Activated T-helper 1 cell treated with anti-CD3 and anti-CD28 coated beads, Interleukin-12 subunit alpha, Interleukin-12 subunit beta, Interleukin-2, Interleukin-4 antibody, amounts not matched to agents 30 ng/mL and 10 ng/mL and 1 ng/mL, durations not matched to agents 14 hours and 24 hours and 36 hours (primary cell): ENCODE data around the gene SPON1. TPM values are rescaled to one million over a fixed set of nuclear protein-coding genes. Genes with fewer than 3 reads are reported as not detected.
"Not testable (repeated sequence)": the region's sequence is repeated elsewhere in the genome, so short reads cannot be mapped to it uniquely, and the experiment has no call there.

Experiments used
- DNase-seq: peaks from one replicate; pipeline ENCODE4 v3.0.0; 2021; ENCODE audit warnings: low spot score
- H3K27ac Mint-ChIP-seq: one replicate; pipeline ENCODE4 v1.8.0; 2021; ENCODE audit warnings: mild to moderate bottlenecking, mixed read lengths
- H3K27me3 Mint-ChIP-seq: one replicate; pipeline ENCODE4 v1.8.0; 2022; ENCODE audit warnings: mild to moderate bottlenecking, moderate library complexity, mixed read lengths; ENCODE audit not compliant: insufficient read depth
- H3K36me3 Mint-ChIP-seq: one replicate; pipeline ENCODE4 v1.8.0; 2021; ENCODE audit warnings: low read depth, mixed read lengths
- H3K4me1 Mint-ChIP-seq: one replicate; pipeline ENCODE4 v1.8.0; 2021; ENCODE audit warnings: low read depth, mixed read lengths
- H3K4me3 Mint-ChIP-seq: one replicate; pipeline ENCODE4 v1.8.0; 2021; ENCODE audit warnings: mild to moderate bottlenecking, moderate library complexity, mixed read lengths
- H3K9me3 Mint-ChIP-seq: one replicate; pipeline ENCODE4 v1.8.0; 2021; ENCODE audit warnings: mixed read lengths
- intact Hi-C: fragments of 100-400 bp; cut with micrococcal nuclease; formaldehyde crosslinking; loops from one replicate; pipeline ENCODE4 v1.15.1; 2024
- total RNA-seq: library from RNA; stranded (reverse); gene quantifications from 2 replicates; pipeline ENCODE4 v1.2.3, GENCODE V29; 2022

Gene SPON1
- total RNA-seq: 0.20 and 0.29 TPM in 2 replicates

DNA sequence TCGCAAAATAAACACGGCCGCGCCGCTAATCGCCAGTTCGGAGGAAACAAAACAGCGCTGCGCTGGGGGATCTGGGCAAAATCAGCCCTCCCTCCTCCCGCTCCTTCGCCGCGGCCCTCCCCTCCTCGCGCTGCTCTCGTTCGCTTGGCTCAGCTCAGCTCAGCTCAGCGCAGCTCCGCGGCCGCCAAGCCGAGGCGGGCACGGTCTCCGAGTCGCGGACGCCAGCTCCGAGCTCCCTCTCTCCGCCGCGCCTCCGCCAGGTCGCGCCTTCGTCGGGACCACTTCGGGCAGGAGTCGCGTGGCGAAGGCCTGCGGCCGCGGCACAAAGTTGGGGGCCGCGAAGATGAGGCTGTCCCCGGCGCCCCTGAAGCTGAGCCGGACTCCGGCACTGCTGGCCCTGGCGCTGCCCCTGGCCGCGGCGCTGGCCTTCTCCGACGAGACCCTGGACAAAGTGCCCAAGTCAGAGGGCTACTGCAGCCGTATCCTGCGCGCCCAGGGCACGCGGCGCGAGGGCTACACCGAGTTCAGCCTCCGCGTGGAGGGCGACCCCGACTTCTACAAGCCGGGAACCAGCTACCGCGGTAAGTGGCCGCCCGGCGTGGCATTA is at the start of gene SPON1:
Gene SPON1, plus strand, starts transcription at position 162 of the 607 bp plus-strand sequence. Its CDS starts 182 bp downstream, at position 344.
- intact Hi-C loops: no loop called here
- H3K4me1 Mint-ChIP-seq: peaks cover 5% of the 10 kb centered on the region
- no peak within 1 kb of the TSS for H3K27ac Mint-ChIP-seq
- no peaks in the 10 kb centered on the region for H3K9me3 Mint-ChIP-seq
- peak; percentile 13 for DNase-seq
- peaks cover 2% of the 10 kb centered on the region for H3K36me3 Mint-ChIP-seq
- H3K27me3 Mint-ChIP-seq: peaks cover 74% of the 10 kb centered on the region
- H3K4me3 Mint-ChIP-seq: peak within 1 kb of the TSS; percentile 30

DNA sequence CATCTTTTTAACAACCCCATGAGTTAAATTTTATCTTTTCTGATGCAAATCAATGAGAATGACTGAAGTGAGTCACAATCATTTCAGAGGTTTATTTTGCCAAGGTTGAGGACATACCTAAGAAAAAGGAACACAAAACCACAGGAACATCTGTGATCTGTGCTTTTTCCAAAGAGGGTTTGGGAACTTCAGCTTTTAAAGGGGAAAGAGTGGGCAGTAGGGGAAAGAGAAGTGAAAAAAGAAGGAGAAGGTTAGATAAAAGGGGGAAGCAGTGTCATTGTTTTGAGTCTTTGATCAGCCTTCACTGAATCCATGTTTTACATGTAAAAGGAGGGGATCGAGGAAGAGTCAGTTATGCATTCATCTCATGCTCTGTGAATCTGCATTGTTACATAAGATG is 45.3 kb upstream of the SPON1 start:
- no peak overlapping the region for H3K4me3 Mint-ChIP-seq
- intact Hi-C loops: no loop called here
- H3K4me1 Mint-ChIP-seq: no peaks in the 10 kb centered on the region
- H3K9me3 Mint-ChIP-seq: peaks cover 6% of the 10 kb centered on the region
- DNase-seq: no peak
- H3K27ac Mint-ChIP-seq: no peak overlapping the region
- H3K36me3 Mint-ChIP-seq: peaks cover 8% of the 10 kb centered on the region
- peaks cover 10% of the 10 kb centered on the region for H3K27me3 Mint-ChIP-seq

DNA sequence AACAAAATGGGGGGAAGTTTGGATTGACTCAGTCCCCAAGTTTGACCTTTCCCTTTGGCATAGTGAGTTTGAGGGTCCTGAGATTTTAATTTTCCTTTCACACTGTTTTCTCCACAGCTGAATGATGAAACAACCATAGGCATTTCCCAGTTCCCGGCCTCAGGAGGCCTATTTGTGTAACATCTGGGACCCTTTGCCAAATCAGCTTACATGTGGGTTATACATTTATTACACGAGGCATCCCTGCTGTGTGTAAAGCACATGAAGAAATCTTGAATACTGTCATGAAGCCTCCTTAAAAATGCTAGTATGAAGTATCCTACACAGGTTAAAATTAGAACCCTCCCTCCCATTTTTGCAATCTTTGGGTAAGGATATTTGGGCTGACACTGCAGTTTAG is 44.6 kb upstream of the SPON1 start:
- DNase-seq: no peak
- H3K4me3 Mint-ChIP-seq: no peak overlapping the region
- H3K27ac Mint-ChIP-seq: no peak overlapping the region
- H3K9me3 Mint-ChIP-seq: peaks cover 6% of the 10 kb centered on the region
- peaks cover 10% of the 10 kb centered on the region for H3K27me3 Mint-ChIP-seq
- H3K36me3 Mint-ChIP-seq: peaks cover 10% of the 10 kb centered on the region
- peaks cover 6% of the 10 kb centered on the region for H3K4me1 Mint-ChIP-seq
- intact Hi-C loops: no loop called here

DNA sequence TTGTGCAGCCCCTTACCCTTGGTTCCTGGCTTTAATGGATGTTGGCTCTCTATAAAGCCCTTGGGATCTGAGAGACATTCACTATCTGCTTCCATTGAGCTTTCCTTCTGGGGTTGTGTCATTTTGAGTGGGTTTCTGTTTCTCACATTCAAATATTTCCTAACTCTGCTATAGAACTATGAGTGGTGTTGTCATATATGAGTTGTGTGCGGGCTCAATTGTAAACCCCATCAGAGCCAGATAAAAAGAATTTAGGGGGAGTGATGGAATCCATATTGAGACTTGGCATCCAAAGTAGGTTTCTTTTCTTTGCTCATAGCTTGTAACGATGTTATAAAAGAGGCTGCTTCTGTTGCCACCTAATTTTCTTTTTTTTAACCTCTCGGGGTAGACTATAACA is 41.8 kb upstream of the SPON1 start:
- DNase-seq: no peak
- Mint-ChIP-seq H3K27me3 (peaks cover 2% of the 10 kb centered on the region), H3K9me3 (peaks cover 6% of the 10 kb centered on the region), H3K4me3 (no peak overlapping the region), H3K36me3 (peaks cover 11% of the 10 kb centered on the region), H3K4me1 (peaks cover 34% of the 10 kb centered on the region), H3K27ac (no peak overlapping the region)
- intact Hi-C loops: loop anchor here (5.0 kb wide), 1 partner anchor 48 kb away; no protein-coding TSS in a partner anchor

DNA sequence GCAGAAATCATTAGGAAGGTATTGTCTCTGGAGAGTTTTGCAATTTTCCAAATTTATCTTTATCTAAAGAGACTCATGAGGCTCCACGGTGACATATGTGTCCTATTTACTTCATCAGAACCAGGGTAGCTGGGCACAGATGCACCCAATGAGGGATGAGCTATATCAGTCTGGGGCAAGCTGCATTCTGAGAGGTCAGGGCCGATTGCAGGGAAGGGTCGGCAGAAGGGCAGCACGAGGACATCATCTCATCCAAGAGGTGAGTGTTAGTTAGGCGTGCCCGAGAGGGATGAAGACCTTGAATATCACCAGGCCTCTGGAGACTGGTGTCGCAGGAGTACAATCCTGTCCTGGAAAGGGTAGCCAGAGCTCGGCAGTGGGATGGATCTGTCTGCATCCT is 41.0 kb upstream of the SPON1 start:
- H3K4me1 Mint-ChIP-seq: peaks cover 36% of the 10 kb centered on the region
- H3K27me3 Mint-ChIP-seq: no peaks in the 10 kb centered on the region
- intact Hi-C loops: loop anchor here (5.0 kb wide), 1 partner anchor 49 kb away; no protein-coding TSS in a partner anchor
- DNase-seq: no peak
- H3K36me3 Mint-ChIP-seq: peaks cover 8% of the 10 kb centered on the region
- peaks cover 1% of the 10 kb centered on the region for H3K9me3 Mint-ChIP-seq
- no peak overlapping the region for H3K4me3 Mint-ChIP-seq
- no peak overlapping the region for H3K27ac Mint-ChIP-seq

DNA sequence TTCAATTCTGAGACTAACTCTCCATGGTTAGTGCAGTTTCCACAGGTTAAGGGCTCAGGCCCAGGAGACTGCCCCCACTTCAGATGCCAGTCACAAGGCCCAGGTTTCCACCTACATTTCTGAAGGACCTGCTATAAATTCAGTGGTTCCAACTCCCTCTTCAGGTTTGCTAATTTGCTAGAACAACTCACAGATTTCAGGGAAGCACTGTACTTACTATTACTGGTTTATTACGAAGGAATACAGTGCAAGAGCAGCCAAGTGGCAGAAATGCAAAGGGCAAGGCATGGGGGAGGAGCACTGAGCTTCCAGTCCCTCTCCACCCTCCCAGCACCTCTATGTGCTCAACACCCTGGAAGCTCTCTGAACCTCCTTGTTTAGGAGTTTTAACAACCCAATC is 39.3 kb upstream of the SPON1 start:
- no peaks in the 10 kb centered on the region for H3K9me3 Mint-ChIP-seq
- no peak for DNase-seq
- peak overlapping the region; percentile 16 for H3K4me3 Mint-ChIP-seq
- peaks cover 2% of the 10 kb centered on the region for H3K27me3 Mint-ChIP-seq
- H3K36me3 Mint-ChIP-seq: peaks cover 7% of the 10 kb centered on the region
- H3K4me1 Mint-ChIP-seq: peaks cover 36% of the 10 kb centered on the region
- intact Hi-C loops: loop anchor here (5.0 kb wide), 1 partner anchor 51 kb away; no protein-coding TSS in a partner anchor
- peak overlapping the region; percentile 92 for H3K27ac Mint-ChIP-seq

DNA sequence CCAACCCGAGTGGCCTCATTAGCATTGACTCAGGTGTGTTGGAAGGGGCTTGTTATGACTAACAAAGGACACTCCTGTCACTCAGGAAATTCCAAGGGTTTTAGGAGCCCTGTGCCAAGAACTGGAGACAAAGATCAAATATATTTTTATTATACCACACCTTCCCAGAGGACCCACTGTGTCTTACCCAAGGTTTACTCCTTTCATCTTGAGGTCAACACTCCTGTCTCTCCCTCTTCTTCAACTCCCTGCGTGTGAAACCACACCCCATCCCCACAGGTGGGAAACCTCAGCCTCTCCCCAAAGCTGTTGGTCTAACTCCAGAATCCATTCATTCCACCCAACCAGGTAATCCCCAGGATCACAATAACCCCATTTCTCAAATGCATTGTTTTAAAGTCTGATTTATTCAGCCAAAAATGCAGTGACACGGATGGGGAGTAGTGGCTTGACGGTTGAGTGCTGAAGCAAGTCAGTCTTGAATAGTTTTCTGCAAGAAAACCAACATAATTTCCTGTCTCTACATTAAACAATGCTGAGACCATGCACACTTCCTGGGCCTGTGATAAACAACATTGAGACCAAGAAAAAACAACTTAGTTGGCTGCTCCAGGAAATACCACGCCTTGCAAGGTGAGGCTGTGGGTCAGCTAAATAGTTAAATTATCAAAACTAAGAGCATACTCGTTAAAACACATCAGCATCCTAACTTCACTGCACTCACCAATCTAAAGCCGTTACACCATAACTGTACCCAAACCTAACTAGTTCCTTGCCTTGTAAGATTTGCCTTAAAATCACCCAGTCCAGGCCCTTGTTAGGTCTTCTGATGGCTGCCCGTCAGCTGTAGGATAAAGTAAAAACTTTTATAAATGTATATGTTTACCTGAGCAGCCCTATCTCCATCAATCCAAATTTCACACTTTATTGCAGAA is 38.5 kb upstream of the SPON1 start:
- Mint-ChIP-seq H3K4me3 (peak overlapping the region; percentile 67), H3K27ac (peak overlapping the region; percentile 92), H3K9me3 (no peaks in the 10 kb centered on the region), H3K27me3 (peaks cover 2% of the 10 kb centered on the region), H3K4me1 (peaks cover 41% of the 10 kb centered on the region), H3K36me3 (peaks cover 7% of the 10 kb centered on the region)
- intact Hi-C loops: loop anchor here (5.0 kb wide), 1 partner anchor 52 kb away; no protein-coding TSS in a partner anchor
- DNase-seq: peak; percentile 13

DNA sequence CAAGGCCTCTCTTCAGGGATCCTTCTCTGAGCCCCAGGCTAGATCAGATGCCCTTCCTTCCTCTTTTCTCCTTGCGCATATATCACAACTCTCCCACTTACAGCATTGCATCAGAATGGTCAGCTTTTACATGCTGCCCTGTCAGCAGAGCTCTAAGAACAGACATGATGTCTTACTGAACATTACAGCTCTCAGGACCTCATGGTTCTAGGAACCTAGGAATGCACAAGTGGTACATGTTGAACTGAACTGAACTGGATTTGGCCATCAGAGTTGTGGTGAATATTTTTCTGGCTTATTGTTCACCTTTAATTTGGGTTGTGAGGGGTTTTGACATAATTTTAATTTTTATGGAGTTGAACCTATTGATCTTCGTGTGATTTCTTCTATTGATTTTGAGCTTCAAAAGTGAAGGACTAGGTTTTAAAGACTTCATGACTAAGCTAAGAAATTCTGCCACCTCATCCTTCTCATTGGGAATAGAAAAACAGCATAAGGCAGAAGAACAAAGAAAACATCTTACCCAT is 37.7 kb upstream of the SPON1 start:
- H3K9me3 Mint-ChIP-seq: no peaks in the 10 kb centered on the region
- intact Hi-C loops: loop anchor here (5.0 kb wide), 1 partner anchor 53 kb away; no protein-coding TSS in a partner anchor
- peak overlapping the region; percentile 6 for H3K4me3 Mint-ChIP-seq
- peak overlapping the region; percentile 68 for H3K27ac Mint-ChIP-seq
- H3K27me3 Mint-ChIP-seq: peaks cover 2% of the 10 kb centered on the region
- no peak for DNase-seq
- H3K36me3 Mint-ChIP-seq: peaks cover 7% of the 10 kb centered on the region
- H3K4me1 Mint-ChIP-seq: peaks cover 46% of the 10 kb centered on the region

DNA sequence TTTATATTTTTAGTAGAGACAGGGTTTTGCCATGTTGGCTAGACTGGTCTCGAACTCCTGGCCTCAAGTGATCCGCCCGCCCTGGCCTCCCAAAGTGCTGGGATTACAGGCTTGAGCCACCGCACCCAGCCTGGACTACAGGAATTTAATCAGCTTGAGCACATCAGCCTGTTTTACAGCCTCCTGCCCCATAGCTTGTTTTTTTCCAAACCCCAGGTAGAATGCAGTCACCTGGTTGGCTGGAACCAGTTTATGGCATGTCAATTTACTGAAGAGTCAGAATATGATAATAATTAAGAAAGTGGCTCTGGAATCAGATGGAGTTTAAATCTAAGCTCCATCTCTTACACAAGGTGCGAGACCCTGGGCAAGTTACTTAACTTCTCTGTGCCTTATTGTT is 36.2 kb upstream of the SPON1 start:
- DNase-seq, H3K9me3 Mint-ChIP-seq, H3K36me3 Mint-ChIP-seq, H3K4me3 Mint-ChIP-seq, H3K27me3 Mint-ChIP-seq, H3K27ac Mint-ChIP-seq, intact Hi-C loops: not testable (repeated sequence)
- peaks cover 46% of the 10 kb centered on the region for H3K4me1 Mint-ChIP-seq

DNA sequence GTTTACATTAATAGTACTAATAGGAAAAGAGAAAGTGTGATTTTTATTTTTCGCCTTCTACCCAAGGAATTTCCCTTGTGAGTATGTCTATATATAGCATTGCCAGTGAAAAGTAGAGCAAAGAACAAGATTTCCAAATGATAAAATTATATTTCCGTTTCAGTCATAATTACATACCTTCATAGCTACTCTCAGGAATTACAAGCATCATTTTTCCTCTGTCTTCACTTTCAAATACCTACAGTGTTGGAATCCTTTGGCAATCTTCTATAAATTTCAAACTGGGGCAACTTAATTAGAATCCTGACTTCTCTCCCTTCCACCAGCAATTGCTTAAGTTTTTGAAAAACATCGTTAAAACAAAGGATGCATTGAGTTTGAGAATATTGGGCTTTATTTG is 35.5 kb upstream of the SPON1 start:
- intact Hi-C loops: no loop called here
- H3K27ac Mint-ChIP-seq: no peak overlapping the region
- no peaks in the 10 kb centered on the region for H3K9me3 Mint-ChIP-seq
- H3K4me3 Mint-ChIP-seq: no peak overlapping the region
- peaks cover 46% of the 10 kb centered on the region for H3K4me1 Mint-ChIP-seq
- peaks cover 5% of the 10 kb centered on the region for H3K36me3 Mint-ChIP-seq
- peaks cover 2% of the 10 kb centered on the region for H3K27me3 Mint-ChIP-seq
- DNase-seq: no peak

DNA sequence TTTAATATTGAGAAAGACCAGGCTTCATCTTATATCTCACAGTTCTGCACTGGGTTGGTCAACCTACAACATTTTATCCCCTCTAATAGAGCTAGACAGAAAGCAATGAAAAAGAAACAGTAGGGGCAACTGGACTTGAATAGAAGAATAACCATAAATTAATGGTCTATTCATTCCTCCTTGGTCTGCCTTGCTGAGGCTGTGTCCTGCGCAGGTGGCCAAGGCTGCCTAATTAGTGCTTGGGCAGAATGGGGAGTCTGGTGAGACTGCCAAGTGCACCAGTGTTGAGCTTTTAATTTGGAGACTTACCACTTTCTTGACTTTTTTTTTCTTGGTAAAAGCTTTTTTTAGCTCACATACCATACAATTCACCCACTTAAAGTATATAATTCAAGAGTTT is 35.0 kb upstream of the SPON1 start:
- Mint-ChIP-seq H3K36me3 (peaks cover 5% of the 10 kb centered on the region), H3K4me3 (no peak overlapping the region), H3K4me1 (peaks cover 44% of the 10 kb centered on the region), H3K27me3 (peaks cover 2% of the 10 kb centered on the region), H3K9me3 (no peaks in the 10 kb centered on the region), H3K27ac (no peak overlapping the region)
- intact Hi-C loops: no loop called here
- DNase-seq: no peak

DNA sequence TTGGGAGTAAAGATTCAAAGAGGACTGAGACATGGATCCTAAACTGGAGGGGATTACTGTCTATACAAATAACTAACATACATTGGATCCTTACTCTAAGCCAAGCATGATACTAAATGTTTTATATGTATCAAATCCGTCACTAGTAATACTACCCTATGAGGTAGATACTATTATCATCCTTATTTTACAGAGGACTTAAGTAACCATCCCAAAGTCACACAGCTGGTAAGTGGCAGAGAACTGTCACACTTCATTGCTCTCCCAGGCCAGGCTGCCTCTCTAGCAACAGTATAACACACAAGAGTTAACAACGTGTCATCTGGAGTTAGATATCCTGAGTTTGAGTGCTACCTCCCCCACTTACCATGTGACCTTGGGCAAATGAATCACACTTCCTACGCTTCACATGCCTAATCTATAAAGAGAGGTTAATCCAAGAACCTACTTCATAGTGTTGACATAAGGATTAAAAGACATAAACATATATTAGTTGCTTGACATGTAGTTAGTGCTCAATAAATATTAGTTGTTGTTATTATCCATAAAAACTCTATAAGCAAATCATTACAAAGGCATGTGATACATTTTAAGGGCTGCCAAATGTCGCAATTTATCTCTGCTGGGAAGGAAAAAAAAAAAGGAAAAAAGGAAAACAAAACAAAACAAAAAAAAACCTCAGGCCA is 33.8 kb upstream of the SPON1 start:
- no peak overlapping the region for H3K4me3 Mint-ChIP-seq
- peaks cover 2% of the 10 kb centered on the region for H3K36me3 Mint-ChIP-seq
- intact Hi-C loops: no loop called here
- peaks cover 32% of the 10 kb centered on the region for H3K4me1 Mint-ChIP-seq
- H3K27ac Mint-ChIP-seq: no peak overlapping the region
- H3K9me3 Mint-ChIP-seq: no peaks in the 10 kb centered on the region
- DNase-seq: no peak
- peaks cover 3% of the 10 kb centered on the region for H3K27me3 Mint-ChIP-seq
